CD4-positive, alpha-beta T cell (primary cell): ENCODE data around the gene FOXA1. TPM values are rescaled to one million over a fixed set of nuclear protein-coding genes. Genes with fewer than 3 reads are reported as not detected.

Source experiments
- ATAC-seq: fragments of 200-7000 bp; cut with Tn5 transposase; one replicate; pipeline ENCODE4 v1.10.0; 2022; ENCODE audit warnings: mild to moderate bottlenecking; ENCODE audit not compliant: poor library complexity
- CTCF ChIA-PET: fragments of 350-600 bp; sonication (Branson Sonifier 250); formaldehyde crosslinking; loops from one replicate; lab custom pipeline; 2021; ENCODE audit warnings: antibody characterized with exemption, inconsistent platforms; lab: Charles Lee
- POLR2A ChIA-PET: fragments of 350-600 bp; sonication (Branson Sonifier 250); formaldehyde crosslinking; loops from one replicate; lab custom pipeline; 2021; ENCODE audit warnings: antibody characterized with exemption, inconsistent platforms; lab: Charles Lee
- DNase-seq, 14 experiments: peaks; one replicate each; pipeline ENCODE4 v3.0.0-alpha.2; 2013 to 2020; ENCODE audit warnings: mixed read lengths in 2 of 14
- H3K27ac ChIP-seq, 2 donors: one replicate each; pipeline versions ENCODE4 v1.5.1 to v1.7.0; 2013; ENCODE audit warnings: low read length in 2 of 2, low read depth in 1 of 2, mild to moderate bottlenecking in 1 of 2
- H3K27me3 ChIP-seq, 2 experiments: 1 replicate in 1 of 2; 2 replicates in 1 of 2; pipeline versions ENCODE4 v1.6.1 to v1.7.0; 2013; ENCODE audit warnings: low read length in 2 of 2, control low read depth in 1 of 2, mild to moderate bottlenecking in 1 of 2, moderate library complexity in 1 of 2; ENCODE audit not compliant: insufficient read depth in 2 of 2, control insufficient read depth in 1 of 2
- H3K36me3 ChIP-seq: one replicate; pipeline ENCODE4 v1.6.1; 2013; ENCODE audit warnings: low read length, control low read depth; ENCODE audit not compliant: insufficient read depth
- H3K4me1 ChIP-seq: one replicate; pipeline ENCODE4 v1.6.1; 2013; ENCODE audit warnings: low read length, control low read depth; ENCODE audit not compliant: insufficient read depth
- H3K4me3 ChIP-seq: one replicate; pipeline ENCODE4 v1.5.1; 2013; ENCODE audit warnings: mild to moderate bottlenecking, low read length, moderate library complexity
- H3K9me3 ChIP-seq, 2 experiments: 1 replicate in 1 of 2; 2 replicates in 1 of 2; pipeline versions ENCODE4 v1.6.1 to v1.7.0; 2013; ENCODE audit warnings: low read length in 2 of 2, mild to moderate bottlenecking in 2 of 2, control low read depth in 1 of 2, moderate library complexity in 1 of 2; ENCODE audit not compliant: control insufficient read depth in 1 of 2, insufficient read depth in 1 of 2
- H3K27ac Mint-ChIP-seq: one replicate; pipeline ENCODE4 v1.8.0; 2020; ENCODE audit warnings: mixed read lengths
- H3K27me3 Mint-ChIP-seq: one replicate; pipeline ENCODE4 v1.8.0; 2021; ENCODE audit warnings: mixed read lengths
- H3K36me3 Mint-ChIP-seq: one replicate; pipeline ENCODE4 v1.8.0; 2021; ENCODE audit warnings: low read depth, mixed read lengths
- H3K4me1 Mint-ChIP-seq: one replicate; pipeline ENCODE4 v1.8.0; 2021; ENCODE audit warnings: low read depth, mixed read lengths
- H3K4me3 Mint-ChIP-seq: one replicate; pipeline ENCODE4 v1.8.0; 2020; ENCODE audit warnings: mild to moderate bottlenecking, mixed read lengths
- H3K9me3 Mint-ChIP-seq: one replicate; pipeline ENCODE4 v1.8.0; 2020; ENCODE audit warnings: mixed read lengths
- CTCF ChIP-seq: fragments of 200-600 bp; IDR thresholded peaks from one replicate; pipeline ENCODE4 v1.8.0; 2022; ENCODE audit warnings: antibody characterized with exemption, mild to moderate bottlenecking
- intact Hi-C, 2 experiments: fragments of 100-400 bp; cut with DNase I in 1 of 2; cut with micrococcal nuclease in 1 of 2; formaldehyde crosslinking; loops; one replicate each; pipeline versions ENCODE4 v1.15.1 to v1.9.0; 2023 to 2025; cut with DNase I, micrococcal nuclease
- total RNA-seq, 174 experiments: library from RNA in 2 of 174; stranded (reverse) in 2 of 174; gene quantifications; one replicate each; pipeline ENCODE4 v1.2.3 and lab custom pipeline; 2021 to 2026

Gene FOXA1
- total RNA-seq, 2 experiments from 2014 or later = not detected

DNA sequence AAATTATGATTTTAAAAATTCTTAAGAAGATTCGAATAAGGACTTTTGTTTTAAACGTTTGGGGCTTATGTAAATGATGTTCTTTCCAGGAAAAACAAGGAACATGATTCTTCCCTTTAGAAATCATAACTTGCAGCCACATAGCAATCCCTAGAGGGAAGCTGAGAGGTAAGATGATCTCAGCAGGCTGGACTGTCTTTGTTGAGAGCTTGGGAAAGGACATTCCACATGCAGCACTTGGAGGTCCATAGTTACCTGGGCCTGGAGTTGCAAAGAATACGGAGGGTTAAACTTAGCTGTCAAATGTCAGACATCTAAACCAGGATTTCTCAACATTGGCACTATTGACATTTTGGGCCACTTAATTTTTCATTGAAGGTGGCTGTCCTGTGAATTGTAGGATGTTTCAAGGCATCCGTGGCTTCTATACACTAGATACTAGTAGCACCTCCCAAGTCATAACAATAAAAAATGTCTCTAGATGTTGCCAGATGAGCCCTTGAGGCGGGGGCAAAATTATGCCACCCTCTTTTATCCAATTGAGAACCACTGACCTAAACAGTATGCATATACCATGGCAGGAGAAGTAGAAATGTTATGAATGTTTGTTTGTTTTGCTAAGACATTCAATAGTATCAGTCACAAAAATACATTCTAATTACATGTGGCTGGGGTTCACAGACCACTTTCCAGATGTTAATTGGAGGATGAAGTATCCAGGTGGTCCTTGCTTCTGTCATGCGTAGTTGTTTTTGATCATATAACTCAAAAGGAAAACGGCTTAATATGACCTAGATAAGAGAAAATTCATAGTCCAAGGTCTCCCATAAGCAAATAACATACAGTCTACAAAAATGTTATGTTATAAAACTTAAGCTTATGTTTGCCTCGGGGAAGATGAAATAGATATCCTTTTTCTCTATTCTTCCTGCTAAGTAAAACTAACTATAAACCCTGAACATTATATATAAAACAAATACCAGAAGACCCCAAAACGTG lies 30.8 kb upstream of the FOXA1 start:
- CTCF ChIA-PET = no interaction called here
- Mint-ChIP-seq H3K27me3 (peaks cover 27% of the 10 kb centered on the region), H3K4me1 (no peaks in the 10 kb centered on the region), H3K4me3 (no peak overlapping the region), H3K36me3 (no peaks in the 10 kb centered on the region), H3K27ac (no peak overlapping the region), H3K9me3 (peaks cover 8% of the 10 kb centered on the region)
- DNase-seq (no peak), ATAC-seq (no peak)
- Histone ChIP-seq H3K9me3 (peaks cover 0 to 18% of the 10 kb centered on the region in 2 experiments), H3K36me3 (no peaks in the 10 kb centered on the region), H3K27ac (no peak overlapping the region), H3K27me3 (peaks cover 0 to 6% of the 10 kb centered on the region in 2 experiments), H3K4me3 (no peak overlapping the region), H3K4me1 (no peaks in the 10 kb centered on the region)
- TF ChIP-seq CTCF = no peak
- POLR2A ChIA-PET = no interaction called here
- intact Hi-C loops = no loop called here

GRCh38 chr14:37623971-37624370 lies 28.9 kb upstream of the FOXA1 start:
- no peak overlapping the region for H3K27ac Mint-ChIP-seq
- Histone ChIP-seq H3K36me3 (no peaks in the 10 kb centered on the region), H3K27ac (no peak overlapping the region), H3K4me3 (no peak overlapping the region), H3K9me3 (peaks cover 0 to 18% of the 10 kb centered on the region in 2 experiments), H3K27me3 (peaks cover 0 to 6% of the 10 kb centered on the region in 2 experiments), H3K4me1 (no peaks in the 10 kb centered on the region)
- CTCF ChIA-PET = no interaction called here
- peaks cover 37% of the 10 kb centered on the region for H3K27me3 Mint-ChIP-seq
- H3K9me3 Mint-ChIP-seq = peaks cover 5% of the 10 kb centered on the region
- DNase-seq (no peak), ATAC-seq (no peak)
- no peak for TF ChIP-seq CTCF
- POLR2A ChIA-PET = no interaction called here
- intact Hi-C loops = no loop called here
- H3K36me3 Mint-ChIP-seq = no peaks in the 10 kb centered on the region
- H3K4me3 Mint-ChIP-seq = no peak overlapping the region
- H3K4me1 Mint-ChIP-seq = no peaks in the 10 kb centered on the region

GRCh38 chr14:37623426-37623951 lies 28.4 kb upstream of the FOXA1 start:
- Histone ChIP-seq H3K4me1 (no peaks in the 10 kb centered on the region), H3K27me3 (peaks cover 0 to 6% of the 10 kb centered on the region in 2 experiments), H3K4me3 (no peak overlapping the region), H3K36me3 (no peaks in the 10 kb centered on the region), H3K27ac (no peak overlapping the region), H3K9me3 (peaks cover 0 to 18% of the 10 kb centered on the region in 2 experiments)
- Mint-ChIP-seq H3K4me1 (no peaks in the 10 kb centered on the region), H3K9me3 (peaks cover 5% of the 10 kb centered on the region), H3K27me3 (peaks cover 38% of the 10 kb centered on the region), H3K36me3 (no peaks in the 10 kb centered on the region), H3K27ac (no peak overlapping the region), H3K4me3 (no peak overlapping the region)
- ATAC-seq (no peak), DNase-seq (no peak)
- ChIA-PET CTCF (no interaction called here), POLR2A (no interaction called here)
- no peak for TF ChIP-seq CTCF
- intact Hi-C loops = no loop called here
